Fibroblast of skin of right biceps (primary cell): Measurements from ENCODE around the gene SLC12A4.
"Not testable (repeated sequence)": the region's sequence is repeated elsewhere in the genome, so short reads cannot be mapped to it uniquely, and the experiment has no call there.

ENCODE experiments used
- DNase-seq: peaks from one replicate; pipeline ENCODE4 v3.0.0-alpha.2; 2013

Gene SLC12A4

GRCh38 chr16:67968400-67969253, at the start of gene SLC12A4:
Gene SLC12A4 (minus strand): TSS chr16:67968637. CDS start chr16:67968553, 84 bp downstream.
- peak; percentile 90 for DNase-seq

GRCh38 chr16:68015681-68016080, 47.2 kb upstream of the SLC12A4 start, which contains the start of gene DPEP2NB:
Gene DPEP2NB (minus strand): TSS chr16:68015911. CDS start chr16:68015770, 141 bp downstream.
- no peak for DNase-seq

- DNase-seq = no peak
These were observed 45.0 kb upstream of the SLC12A4 start for GRCh38 chr16:68013440-68013839.

DNA sequence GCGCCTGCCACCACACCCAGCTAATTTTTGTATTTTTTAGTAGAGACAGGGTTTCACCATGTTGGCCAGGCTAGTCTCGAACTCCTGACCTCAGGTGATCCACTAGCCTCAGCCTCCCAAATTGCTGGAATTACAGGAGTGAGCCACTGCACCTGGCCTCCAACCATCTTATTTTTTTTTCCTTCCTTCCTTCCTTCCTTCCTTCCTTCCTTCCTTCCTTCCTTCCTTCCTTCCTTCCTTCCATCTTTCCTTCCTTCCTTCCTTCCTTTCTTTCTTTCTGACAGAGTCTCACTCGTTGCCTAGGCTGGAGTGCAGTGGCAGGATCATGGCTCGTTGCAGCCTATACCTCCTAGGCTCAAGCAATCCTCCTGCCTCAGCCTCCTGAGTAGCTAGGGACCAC, 41.4 kb upstream of the SLC12A4 start:
- DNase-seq = not testable (repeated sequence)

DNA sequence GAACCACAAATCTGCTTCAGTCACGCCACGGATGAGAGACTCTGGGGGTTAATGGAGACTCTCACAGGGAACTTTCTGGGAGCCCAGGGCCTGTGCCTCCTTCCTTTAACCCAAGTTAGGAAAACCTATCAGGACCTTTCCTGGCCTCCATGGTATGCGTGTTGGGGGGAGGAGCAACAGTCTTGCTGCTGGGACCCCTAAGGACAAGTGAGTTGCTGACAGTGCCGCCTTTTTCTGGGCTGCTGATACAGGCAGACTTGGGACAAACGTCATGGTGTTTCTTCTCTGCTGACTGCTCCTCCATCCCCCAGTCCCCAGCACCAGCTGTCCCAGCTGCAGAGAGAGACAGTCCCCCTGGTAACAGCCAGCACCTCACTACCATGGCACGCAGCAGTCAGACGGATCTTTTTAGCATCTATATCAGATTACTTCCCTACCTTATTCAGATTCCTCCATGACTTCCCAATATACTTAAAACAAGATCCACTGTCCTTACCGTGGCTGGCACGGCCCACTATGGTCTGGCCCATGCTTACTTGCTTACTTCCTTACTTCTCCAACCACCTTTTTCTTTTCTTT, 40.8 kb upstream of the SLC12A4 start:
- no peak for DNase-seq

GRCh38 chr16:68005786-68006286, 37.4 kb upstream of the SLC12A4 start:
- DNase-seq = no peak

GRCh38 chr16:68005211-68005610, 36.8 kb upstream of the SLC12A4 start:
- DNase-seq = no peak

- peak; percentile 57 for DNase-seq
These were observed 34.6 kb upstream of the SLC12A4 start for GRCh38 chr16:68003031-68003430.

- no peak for DNase-seq
These were observed 32.0 kb upstream of the SLC12A4 start for GRCh38 chr16:68000450-68000849.

DNA sequence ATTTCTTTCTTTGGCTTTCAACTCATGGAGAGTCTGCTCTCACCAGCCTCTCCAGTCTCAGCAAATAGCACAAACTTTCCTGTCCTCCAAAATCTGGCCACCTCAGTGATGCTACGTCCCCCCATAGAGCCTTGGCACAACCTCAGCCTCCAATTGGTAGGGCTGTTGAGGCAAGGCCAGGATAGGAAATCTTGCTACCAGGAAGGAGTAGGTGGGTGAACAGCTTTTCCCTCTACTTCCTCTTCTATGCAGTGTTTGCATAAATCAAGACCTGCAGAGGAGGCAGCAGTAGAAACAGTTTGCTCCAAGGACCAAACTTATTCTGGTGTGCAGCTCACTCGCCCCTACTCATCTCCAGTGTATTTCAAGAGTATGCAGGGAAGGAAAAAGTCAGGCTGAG, 31.5 kb upstream of the SLC12A4 start:
- no peak for DNase-seq

GRCh38 chr16:67998779-67999688, 30.6 kb upstream of the SLC12A4 start, which contains the start of gene DPEP2:
Gene DPEP2 (minus strand): TSS chr16:67999484. CDS start chr16:67993212, 6,272 bp downstream.
- DNase-seq = not testable (repeated sequence)

GRCh38 chr16:67998231-67998778, 29.9 kb upstream of the SLC12A4 start:
- not testable (repeated sequence) for DNase-seq

DNA sequence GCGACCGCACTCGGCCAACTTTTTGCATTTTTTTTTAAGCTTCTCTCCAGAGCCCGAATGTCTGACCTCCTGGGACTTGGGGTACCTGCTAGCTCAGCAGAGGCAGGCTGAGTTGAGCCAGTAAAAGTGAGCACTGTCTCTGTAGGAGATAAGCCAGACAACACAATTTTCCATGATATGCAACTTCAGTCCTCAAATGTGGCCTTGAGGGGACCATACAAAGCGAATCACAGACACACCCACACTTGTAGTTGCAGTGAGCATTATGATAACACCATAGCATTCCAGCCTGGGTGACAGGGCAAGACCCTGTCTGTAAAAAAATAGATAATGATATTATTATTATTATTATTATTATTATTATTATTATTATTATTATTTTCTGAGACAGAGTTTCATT, 28.2 kb upstream of the SLC12A4 start:
- no peak for DNase-seq

- DNase-seq = no peak
These were observed 27.0 kb upstream of the SLC12A4 start for GRCh38 chr16:67995423-67995822.

- DNase-seq = not testable (repeated sequence)
These were observed 25.6 kb upstream of the SLC12A4 start for GRCh38 chr16:67994040-67994408.

- peak; percentile 75 for DNase-seq
These were observed 25.0 kb upstream of the SLC12A4 start for GRCh38 chr16:67993207-67994039.

GRCh38 chr16:67992661-67993206, 24.3 kb upstream of the SLC12A4 start:
- DNase-seq = no peak

GRCh38 chr16:67990018-67990386, 21.6 kb upstream of the SLC12A4 start:
- DNase-seq = no peak

DNA sequence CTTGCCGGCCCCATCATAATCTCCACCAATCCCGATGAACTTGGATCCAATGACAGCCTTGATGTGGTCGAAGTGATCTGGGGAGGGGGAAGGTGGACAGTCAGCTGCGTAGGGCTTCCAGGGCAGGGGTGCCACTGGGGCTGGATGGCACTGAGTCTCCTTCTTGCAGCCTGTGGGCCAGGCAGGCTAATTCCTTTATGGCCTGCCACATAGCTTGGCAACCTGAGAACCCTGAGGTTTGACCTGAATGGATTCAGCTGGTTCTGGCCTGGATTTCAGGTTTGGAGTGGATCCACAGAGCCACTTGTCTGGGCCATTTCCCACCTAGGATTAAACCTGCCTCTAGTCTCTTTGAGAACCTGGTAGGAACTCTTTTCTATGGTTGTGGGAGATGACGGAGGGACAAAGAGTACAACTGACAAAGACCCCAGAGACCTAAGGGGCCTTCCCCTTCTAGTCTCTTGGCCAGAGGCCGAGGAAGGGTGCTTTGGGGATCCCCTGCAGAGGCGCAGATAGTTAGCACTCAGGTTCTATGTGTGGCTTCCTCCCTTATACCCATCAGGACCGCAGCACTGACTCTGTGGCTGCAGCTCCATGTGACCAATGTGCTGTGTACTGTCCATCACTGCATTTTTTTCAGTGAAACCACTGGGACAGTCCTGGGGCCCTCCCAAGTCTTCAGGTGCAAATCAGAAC, 21.0 kb upstream of the SLC12A4 start:
- DNase-seq = no peak

GRCh38 chr16:67988675-67989074, 20.2 kb upstream of the SLC12A4 start:
- DNase-seq = no peak
